ENCODE measurements around the gene CLECL1. TPM values are rescaled to one million over a fixed set of nuclear protein-coding genes. Genes with fewer than 3 reads are reported as not detected.

Gene CLECL1
- total and polyA plus RNA-seq, 2 of the 8 experiments (the other 6 are each of a cell fraction or from before 2014, with no cell fraction given) = not detected

DNA sequence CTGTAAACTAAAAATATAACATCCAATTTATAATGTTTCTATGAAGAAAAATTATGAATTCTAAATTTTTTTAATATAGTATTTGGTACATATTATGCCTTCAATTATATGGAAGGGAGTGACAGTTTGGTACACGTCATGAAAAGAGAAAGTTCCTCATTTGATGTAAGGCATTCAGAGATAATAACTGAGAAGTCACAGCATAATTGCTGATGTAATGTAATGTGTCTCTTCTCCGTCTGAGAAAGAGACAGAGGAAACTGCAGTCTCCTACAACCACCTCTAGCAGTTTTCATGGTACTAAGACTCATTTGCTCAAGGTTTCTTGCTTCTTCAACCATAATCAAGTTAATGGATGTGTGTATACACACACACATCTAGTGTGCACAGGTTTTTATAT lies 30.1 kb upstream of the CLECL1 start:
- Histone ChIP-seq H3K4me3 (ENCODE audit: extremely low read depth in 1 of 4, insufficient read depth in 2 of 4, low read depth in 3 of 4, low read length in 4 of 4) (no peak overlapping the region), H3K4me2 (ENCODE audit: insufficient read depth in 1 of 2, low read depth in 2 of 2, low read length in 2 of 2) (no peak overlapping the region), H2BK12ac (ENCODE audit: low read depth, low read length) (no peak overlapping the region)
- no peak for TF ChIP-seq CHD2 (IDR thresholded peaks at IDR 0.05; ENCODE audit: low read length)
- TF ChIP-seq RNF2 (IDR thresholded peaks at IDR 0.05; ENCODE audit: borderline replicate concordance, low read depth, low read length, missing control alignments, poor library complexity, severe bottlenecking) = no peak
- no peak for TF ChIP-seq SRF (IDR thresholded peaks at IDR 0.05; ENCODE audit: low read depth, low read length)
- TF ChIP-seq ASH2L (IDR thresholded peaks at IDR 0.05; ENCODE audit: low read length) = no peak
- no peak for TF ChIP-seq CHD1 (IDR thresholded peaks at IDR 0.05; ENCODE audit: low read depth, low read length)
- TF ChIP-seq CREB1 (IDR thresholded peaks at IDR 0.05) = no peak
- no peak for TF ChIP-seq SIX5 (IDR thresholded peaks at IDR 0.05; ENCODE audit: low read depth, low read length)
- no peak for TF ChIP-seq SP2 (IDR thresholded peaks at IDR 0.05; ENCODE audit: low read length)
- TF ChIP-seq RXRA (IDR thresholded peaks at IDR 0.05; ENCODE audit: insufficient read depth, low read depth, low read length) = no peak
- TF ChIP-seq CEBPB (IDR thresholded peaks at IDR 0.05; ENCODE audit: low read depth, low read length) = no peak
- TF ChIP-seq JUN (IDR thresholded peaks at IDR 0.05; ENCODE audit: low read depth, low read length) = no peak
- TF ChIP-seq HDAC2 (IDR thresholded peaks at IDR 0.05; ENCODE audit: borderline replicate concordance in 1 of 2, low read depth in 2 of 2, low read length in 2 of 2) = no peak
- TF ChIP-seq, protein P1, sequence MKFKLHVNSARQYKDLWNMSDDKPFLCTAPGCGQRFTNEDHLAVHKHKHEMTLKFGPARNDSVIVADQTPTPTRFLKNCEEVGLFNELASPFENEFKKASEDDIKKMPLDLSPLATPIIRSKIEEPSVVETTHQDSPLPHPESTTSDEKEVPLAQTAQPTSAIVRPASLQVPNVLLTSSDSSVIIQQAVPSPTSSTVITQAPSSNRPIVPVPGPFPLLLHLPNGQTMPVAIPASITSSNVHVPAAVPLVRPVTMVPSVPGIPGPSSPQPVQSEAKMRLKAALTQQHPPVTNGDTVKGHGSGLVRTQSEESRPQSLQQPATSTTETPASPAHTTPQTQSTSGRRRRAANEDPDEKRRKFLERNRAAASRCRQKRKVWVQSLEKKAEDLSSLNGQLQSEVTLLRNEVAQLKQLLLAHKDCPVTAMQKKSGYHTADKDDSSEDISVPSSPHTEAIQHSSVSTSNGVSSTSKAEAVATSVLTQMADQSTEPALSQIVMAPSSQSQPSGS (IDR thresholded peaks at IDR 0.05; ENCODE audit: low read length) = no peak
- TF ChIP-seq SP1 (IDR thresholded peaks at IDR 0.05; ENCODE audit: low read depth, low read length) = no peak

More for the DNA sequence above, 30.1 kb upstream of the CLECL1 start:
- H4K91ac ChIP-seq (replicated peaks; ENCODE audit: insufficient read length, low read length) = no peak overlapping the region
- H3K4ac ChIP-seq (replicated peaks; ENCODE audit: insufficient read length, low read depth, low read length) = no peak overlapping the region
- H3K4me1 ChIP-seq (replicated peaks in 1 of 4; ENCODE audit: control insufficient read depth in 3 of 4, insufficient read depth in 4 of 4, low read length in 3 of 4) = peaks cover 0 to 4% (median 0%) of the 10 kb centered on the region in 4 experiments; a peak in 1 of 7 replicates
- H3K23ac ChIP-seq (ENCODE audit: insufficient read length) = no peak overlapping the region
- no peak overlapping the region for H2AFZ ChIP-seq (ENCODE audit: low read length)
- no peaks in the 10 kb centered on the region for H4K20me1 ChIP-seq (replicated peaks in 1 of 2; ENCODE audit: control insufficient read depth in 1 of 2, insufficient read depth in 2 of 2, low read length in 2 of 2)
- H2BK20ac ChIP-seq (ENCODE audit: low read length) = no peak overlapping the region
- no peak overlapping the region for H3K9ac ChIP-seq (replicated peaks in 1 of 4; ENCODE audit: extremely low read depth in 1 of 4, low read depth in 3 of 4, low read length in 3 of 4)
- H4K5ac ChIP-seq (ENCODE audit: insufficient read length, low read depth, low read length) = no peak overlapping the region
- FAIRE-seq = no peak
- H3K27me3 ChIP-seq (replicated peaks in 1 of 4; ENCODE audit: control insufficient read depth in 3 of 4, extremely low read depth in 1 of 4, insufficient read depth in 3 of 4, low read length in 3 of 4) = no peaks in the 10 kb centered on the region
- ChIA-PET POLR2A (ENCODE audit: partially characterized antibody) (no interaction called here), CTCF (ENCODE audit: partially characterized antibody) (interaction anchor here (1.2 to 3.8 kb wide), 3 partner anchors 12 to 34 kb away, joined by 3 to 21 read pairs (median 16); no protein-coding TSS in a partner anchor)
- H3K36me3 ChIP-seq (ENCODE audit: control insufficient read depth in 2 of 4, insufficient read depth in 4 of 4, low read length in 3 of 4) = no peaks in the 10 kb centered on the region
- no peaks in the 10 kb centered on the region for H3K9me3 ChIP-seq (ENCODE audit: insufficient read depth in 2 of 2, low read depth in 1 of 2, low read length in 1 of 2)
- no peak overlapping the region for H2BK15ac ChIP-seq (ENCODE audit: low read length)
- H3K23me2 ChIP-seq (ENCODE audit: low read depth, low read length) = no peaks in the 10 kb centered on the region
- H3K79me1 ChIP-seq (ENCODE audit: low read depth, low read length) = no peaks in the 10 kb centered on the region
- 79% methylated on average over 2 of the region's 2 CpGs; no CpG with 5 or more reads in 1 of the 2 experiments for WGBS, 2 experiments (ENCODE audit: extremely low coverage in 1 of 2, insufficient coverage in 1 of 2, insufficient read length in 1 of 2, insufficient replicate concordance in 2 of 2, low coverage in 1 of 2, low lambda C conversion rate in 2 of 2, missing lambda C conversion rate in 1 of 2)
- DNase-seq (ENCODE audit: low read depth in 1 of 2, low spot score in 2 of 2) = no peak
- no peaks in the 10 kb centered on the region for H3K79me2 ChIP-seq (ENCODE audit: control insufficient read depth in 1 of 2, insufficient read depth in 2 of 2, low read length in 2 of 2)
- H3K56ac ChIP-seq (replicated peaks; ENCODE audit: insufficient read length, low read depth, low read length) = no peak overlapping the region
- H3K14ac ChIP-seq (ENCODE audit: insufficient read length) = no peak overlapping the region
- no peak overlapping the region for H4K8ac ChIP-seq (ENCODE audit: extremely low read depth, insufficient read depth, low read length)
- no peak overlapping the region for H3K18ac ChIP-seq (ENCODE audit: extremely low read depth, low read length)
- no peak overlapping the region for H2BK5ac ChIP-seq (ENCODE audit: low read depth, low read length)
- no peak overlapping the region for H2AK5ac ChIP-seq (ENCODE audit: low read depth, low read length)
- H2BK120ac ChIP-seq (replicated peaks; ENCODE audit: low read depth, low read length) = no peak overlapping the region
- no peak overlapping the region for H3K27ac ChIP-seq (ENCODE audit: low read depth, low read length)
